Effector memory CD4-positive, alpha-beta T cell (primary cell): ENCODE measurements around the gene PTTG2.
A peak's percentile ranks its signal among the peaks of the same experiment; 100 is the strongest.
"Not testable (repeated sequence)": the region's sequence is repeated elsewhere in the genome, so short reads cannot be mapped to it uniquely, and the experiment has no call there.

ENCODE experiments used
- DNase-seq, 3 donors: peaks; one replicate each; pipeline ENCODE4 v3.0.0-alpha.2; 2020
- H3K27ac ChIP-seq: 2 replicates; pipeline ENCODE4 v1.7.0; 2013; ENCODE audit warnings: mild to moderate bottlenecking, low read length, moderate library complexity; ENCODE audit not compliant: insufficient read depth, poor library complexity, severe bottlenecking
- H3K27me3 ChIP-seq: replicated peaks from 2 replicates; pipeline ENCODE4 v1.7.0; 2013; ENCODE audit warnings: mild to moderate bottlenecking, low read length; ENCODE audit not compliant: insufficient read depth, control insufficient read depth, poor library complexity, severe bottlenecking
- H3K36me3 ChIP-seq: 2 replicates; pipeline ENCODE4 v1.7.0; 2013; ENCODE audit warnings: mild to moderate bottlenecking, low read length, moderate library complexity; ENCODE audit not compliant: control insufficient read depth, insufficient read depth
- H3K4me1 ChIP-seq: 2 replicates; pipeline ENCODE4 v1.7.0; 2013; ENCODE audit warnings: low read length, mild to moderate bottlenecking; ENCODE audit not compliant: control insufficient read depth, insufficient read depth, poor library complexity, severe bottlenecking
- H3K4me3 ChIP-seq: 2 replicates; pipeline ENCODE4 v1.7.0; 2013; ENCODE audit warnings: low read length, low read depth, mild to moderate bottlenecking; ENCODE audit not compliant: insufficient read depth, poor library complexity, severe bottlenecking
- H3K9me3 ChIP-seq: 2 replicates; pipeline ENCODE4 v1.7.0; 2013; ENCODE audit warnings: mild to moderate bottlenecking, low read length, moderate library complexity; ENCODE audit not compliant: control insufficient read depth

Gene PTTG2

DNA sequence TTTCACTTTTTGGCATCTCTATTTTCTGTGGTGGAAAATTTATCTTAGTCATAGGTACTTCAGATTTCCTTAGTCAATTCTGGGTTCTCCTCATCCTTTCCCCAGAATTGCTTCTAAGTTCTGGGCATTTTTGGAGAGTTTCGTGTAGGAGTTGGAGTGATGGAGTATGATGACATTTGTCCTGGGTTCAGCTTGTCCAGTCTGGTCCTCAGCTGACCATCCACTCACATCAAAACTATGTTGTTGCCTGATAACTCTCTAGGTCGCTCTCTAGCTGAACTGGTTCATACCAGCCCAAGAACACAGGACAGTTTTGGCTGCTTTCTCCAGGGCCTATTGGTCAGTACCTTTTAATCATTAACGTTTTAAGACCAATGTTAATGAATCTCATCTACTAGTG is 13.2 kb downstream of the PTTG2 start:
- H3K27me3 ChIP-seq, result no peaks in the 10 kb centered on the region
- no peak overlapping the region for H3K27ac ChIP-seq
- peaks cover 5% of the 10 kb centered on the region for H3K4me1 ChIP-seq
- no peaks in the 10 kb centered on the region for H3K36me3 ChIP-seq
- H3K4me3 ChIP-seq, result no peak overlapping the region
- no peaks in the 10 kb centered on the region for H3K9me3 ChIP-seq
- DNase-seq, result no peak

DNA sequence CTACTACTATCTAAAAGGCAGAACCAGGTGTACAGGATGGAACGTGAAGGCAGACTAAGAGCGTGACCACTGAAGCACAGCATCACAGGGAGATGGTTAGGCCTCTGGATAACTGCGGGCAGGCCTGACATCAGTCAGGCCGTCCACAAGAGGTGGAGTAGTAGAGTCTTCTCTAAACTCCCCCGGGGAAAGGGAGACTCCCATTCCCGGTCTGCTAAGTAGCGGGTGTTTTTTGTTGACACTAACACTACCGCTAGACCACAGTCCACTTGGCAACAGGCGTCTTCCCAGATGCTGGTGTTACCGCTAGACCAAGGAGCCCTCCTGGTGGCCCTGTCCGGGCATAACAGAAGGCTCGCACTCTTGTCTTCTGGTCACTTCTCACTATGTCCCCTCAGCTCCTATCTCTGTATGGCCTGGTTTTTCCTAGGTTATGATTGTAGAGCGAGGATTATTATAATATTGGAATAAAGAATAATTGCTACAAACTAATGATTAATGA is 15.2 kb downstream of the PTTG2 start:
- H3K27me3 ChIP-seq, H3K36me3 ChIP-seq, DNase-seq: not testable (repeated sequence)

DNA sequence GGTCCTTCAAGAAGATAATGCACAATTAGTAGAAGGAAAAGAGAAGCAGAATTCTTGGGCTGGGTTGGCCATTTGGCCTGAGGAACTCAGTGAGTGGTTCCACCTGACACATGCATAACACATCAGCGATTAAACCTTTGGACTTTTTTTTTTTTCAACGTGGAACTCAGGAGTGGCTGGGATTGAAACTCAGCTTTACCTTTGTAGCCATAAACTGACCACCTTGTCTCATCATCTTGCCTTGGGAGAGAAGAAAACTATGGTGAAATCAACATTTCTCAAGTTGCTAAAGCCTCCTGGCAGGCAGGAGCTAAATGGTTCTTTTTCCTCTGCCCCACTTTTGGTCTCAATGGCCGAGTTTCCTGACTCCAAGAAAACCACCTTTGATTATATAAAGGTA is 16.3 kb downstream of the PTTG2 start:
- Histone ChIP-seq H3K4me3 (peak overlapping the region; percentile 40), H3K27ac (peak overlapping the region; percentile 51), H3K27me3 (no peaks in the 10 kb centered on the region), H3K36me3 (no peaks in the 10 kb centered on the region), H3K4me1 (peaks cover 8% of the 10 kb centered on the region), H3K9me3 (no peaks in the 10 kb centered on the region)
- DNase-seq, result no peak

More for the DNA sequence above, 15.2 kb downstream of the PTTG2 start:
- not testable (repeated sequence) for H3K9me3 ChIP-seq, H3K27ac ChIP-seq, H3K4me1 ChIP-seq, H3K4me3 ChIP-seq

GRCh38 chr4:37976991-37977470 is 16.8 kb downstream of the PTTG2 start:
- Histone ChIP-seq H3K9me3 (no peaks in the 10 kb centered on the region), H3K4me3 (peak overlapping the region; percentile 86), H3K36me3 (no peaks in the 10 kb centered on the region), H3K4me1 (peaks cover 10% of the 10 kb centered on the region), H3K27me3 (no peaks in the 10 kb centered on the region), H3K27ac (peak overlapping the region; percentile 75)
- peak; percentile 67 to 76 (median 71) for DNase-seq

GRCh38 chr4:37977471-37978247 is 17.5 kb downstream of the PTTG2 start:
- Histone ChIP-seq H3K9me3 (no peaks in the 10 kb centered on the region), H3K27me3 (no peaks in the 10 kb centered on the region), H3K27ac (peak overlapping the region; percentile 75), H3K4me3 (peak overlapping the region; percentile 86), H3K4me1 (peaks cover 10% of the 10 kb centered on the region), H3K36me3 (no peaks in the 10 kb centered on the region)
- DNase-seq, result peak; percentile 54 to 70 (median 62)

GRCh38 chr4:37978248-37978924 is 18.2 kb downstream of the PTTG2 start:
- DNase-seq, result peak in 1 of 3 donors; percentile 6
- Histone ChIP-seq H3K4me1 (peaks cover 10% of the 10 kb centered on the region), H3K27ac (no peak overlapping the region), H3K27me3 (no peaks in the 10 kb centered on the region), H3K36me3 (no peaks in the 10 kb centered on the region), H3K9me3 (no peaks in the 10 kb centered on the region), H3K4me3 (peak overlapping the region; percentile 86)

GRCh38 chr4:37980246-37980645 is 20.0 kb downstream of the PTTG2 start:
- no peaks in the 10 kb centered on the region for H3K27me3 ChIP-seq
- H3K36me3 ChIP-seq, result no peaks in the 10 kb centered on the region
- H3K4me3 ChIP-seq, result no peak overlapping the region
- no peak overlapping the region for H3K27ac ChIP-seq
- no peak for DNase-seq
- H3K9me3 ChIP-seq, result no peaks in the 10 kb centered on the region
- peaks cover 10% of the 10 kb centered on the region for H3K4me1 ChIP-seq

GRCh38 chr4:37981425-37981824 is 21.2 kb downstream of the PTTG2 start:
- Histone ChIP-seq H3K27ac (no peak overlapping the region), H3K4me3 (no peak overlapping the region), H3K36me3 (no peaks in the 10 kb centered on the region), H3K27me3 (no peaks in the 10 kb centered on the region), H3K9me3 (no peaks in the 10 kb centered on the region), H3K4me1 (peaks cover 10% of the 10 kb centered on the region)
- DNase-seq, result no peak

- H3K27ac ChIP-seq, result no peak overlapping the region
- peaks cover 10% of the 10 kb centered on the region for H3K4me1 ChIP-seq
- no peak for DNase-seq
- H3K9me3 ChIP-seq, result no peaks in the 10 kb centered on the region
- H3K27me3 ChIP-seq, result no peaks in the 10 kb centered on the region
- H3K36me3 ChIP-seq, result no peaks in the 10 kb centered on the region
- no peak overlapping the region for H3K4me3 ChIP-seq
These were observed 21.9 kb downstream of the PTTG2 start for GRCh38 chr4:37981844-37982720.
